Liver (tissue), 9 donors: Measurements from ENCODE around the gene OR8B12. TPM values are rescaled to one million over a fixed set of nuclear protein-coding genes. Genes with fewer than 3 reads are reported as not detected.

Source experiments
- DNase-seq: peaks from one replicate; pipeline ENCODE4 v3.0.0-alpha.2; 2017; ENCODE audit warnings: low spot score
- H3K27ac ChIP-seq, 2 donors: one replicate each; pipeline ENCODE4 v1.7.0; 2013; ENCODE audit warnings: inconsistent platforms in 2 of 2, low read length in 2 of 2, control low read depth in 1 of 2, low read depth in 1 of 2, mild to moderate bottlenecking in 1 of 2
- H3K27me3 ChIP-seq, 4 donors: one replicate each; pipeline versions ENCODE4 v1.6.1 to v1.7.0; 2013; ENCODE audit warnings: low read length in 3 of 4, inconsistent platforms in 1 of 4, mild to moderate bottlenecking in 1 of 4, moderate library complexity in 1 of 4; ENCODE audit not compliant: control insufficient read depth in 4 of 4, insufficient read depth in 4 of 4
- H3K36me3 ChIP-seq, 4 donors: one replicate each; pipeline versions ENCODE4 v1.6.1 to v1.7.0; 2013; ENCODE audit warnings: low read length in 3 of 4, mild to moderate bottlenecking in 3 of 4, low read depth in 1 of 4, moderate library complexity in 1 of 4; ENCODE audit not compliant: control insufficient read depth in 4 of 4, insufficient read depth in 3 of 4
- H3K4me1 ChIP-seq, 4 donors: one replicate each; pipeline versions ENCODE4 v1.6.1 to v1.7.0; 2013; ENCODE audit warnings: low read length in 3 of 4, mild to moderate bottlenecking in 3 of 4, moderate library complexity in 1 of 4; ENCODE audit not compliant: control insufficient read depth in 4 of 4, insufficient read depth in 4 of 4
- H3K4me3 ChIP-seq, 3 donors: one replicate each; pipeline versions ENCODE4 v1.6.1 to v1.7.0; 2013; ENCODE audit warnings: low read length in 3 of 3, control low read depth in 1 of 3, low read depth in 1 of 3, mild to moderate bottlenecking in 1 of 3
- H3K9ac ChIP-seq, 2 donors: one replicate each; pipeline ENCODE4 v1.7.0; 2013; ENCODE audit warnings: low read length in 2 of 2, mild to moderate bottlenecking in 2 of 2, moderate library complexity in 2 of 2, control low read depth in 1 of 2, low read depth in 1 of 2
- H3K9me3 ChIP-seq, 4 donors: one replicate each; pipeline versions ENCODE4 v1.6.1 to v1.7.0; 2013; ENCODE audit warnings: low read length in 3 of 4; ENCODE audit not compliant: control insufficient read depth in 4 of 4
- ATF3 ChIP-seq: IDR thresholded peaks from 2 replicates; pipeline ENCODE4 v1.6.1; 2016; ENCODE audit warnings: antibody characterized with exemption
- CTCF ChIP-seq: fragments of 150-350 bp; IDR thresholded peaks from 2 replicates; pipeline ENCODE4 v1.5.1; 2017; ENCODE audit warnings: improper control_type of control experiment, low read depth, low read length; ENCODE audit not compliant: missing input control
- EGR1 ChIP-seq, 2 donors: IDR thresholded peaks; 2 replicates each; pipeline ENCODE4 v1.6.1; 2016 to 2018; ENCODE audit warnings: antibody characterized with exemption in 2 of 2, low read depth in 2 of 2
- FOXA1 ChIP-seq: IDR thresholded peaks from 2 replicates; pipeline ENCODE4 v1.6.1; 2016; ENCODE audit warnings: antibody characterized with exemption
- FOXA2 ChIP-seq: IDR thresholded peaks from 2 replicates; pipeline ENCODE4 v1.6.1; 2016; ENCODE audit warnings: antibody characterized with exemption
- GABPA ChIP-seq, 2 donors: IDR thresholded peaks in 1 of 2; conservative IDR thresholded peaks in 1 of 2; 2 replicates each; pipeline ENCODE4 v1.6.1; 2016; ENCODE audit warnings: antibody characterized with exemption in 2 of 2, mild to moderate bottlenecking in 1 of 2, moderate library complexity in 1 of 2
- HNF4A ChIP-seq, 2 donors: conservative IDR thresholded peaks; 2 replicates each; pipeline ENCODE4 v1.6.1; 2016; ENCODE audit warnings: antibody characterized with exemption in 2 of 2, mild to moderate bottlenecking in 2 of 2
- HNF4G ChIP-seq: IDR thresholded peaks from 2 replicates; pipeline ENCODE4 v1.6.1; 2016; ENCODE audit warnings: antibody characterized with exemption
- JUND ChIP-seq, 2 donors: IDR thresholded peaks; 2 replicates each; pipeline ENCODE4 v1.6.1; 2016; ENCODE audit warnings: antibody characterized with exemption in 2 of 2
- MAX ChIP-seq: IDR thresholded peaks from 2 replicates; pipeline ENCODE4 v1.6.1; 2016; ENCODE audit warnings: antibody characterized with exemption
- NR2F2 ChIP-seq: IDR thresholded peaks from 2 replicates; pipeline ENCODE4 v1.6.1; 2016; ENCODE audit warnings: antibody characterized with exemption
- RAD21 ChIP-seq, 2 donors: IDR thresholded peaks; 2 replicates each; pipeline ENCODE4 v1.6.1; 2016; ENCODE audit warnings: antibody characterized with exemption in 2 of 2, mild to moderate bottlenecking in 2 of 2
- REST ChIP-seq: IDR thresholded peaks from 2 replicates; pipeline ENCODE4 v1.6.1; 2016; ENCODE audit warnings: antibody characterized with exemption, mild to moderate bottlenecking
- RXRA ChIP-seq, 2 donors: IDR thresholded peaks; 2 replicates each; pipeline ENCODE4 v1.6.1; 2017 to 2018; ENCODE audit warnings: antibody characterized with exemption in 2 of 2, mild to moderate bottlenecking in 1 of 2
- SP1 ChIP-seq: IDR thresholded peaks from 2 replicates; pipeline ENCODE4 v1.6.1; 2018; ENCODE audit warnings: antibody characterized with exemption, mild to moderate bottlenecking
- TAF1 ChIP-seq: conservative IDR thresholded peaks from 2 replicates; pipeline ENCODE4 v1.6.1; 2016; ENCODE audit warnings: antibody characterized with exemption, mild to moderate bottlenecking
- YY1 ChIP-seq: IDR thresholded peaks from 2 replicates; pipeline ENCODE4 v1.6.1; 2016; ENCODE audit warnings: antibody characterized with exemption, mild to moderate bottlenecking
- ZBTB33 ChIP-seq: IDR thresholded peaks from 2 replicates; pipeline ENCODE4 v1.6.1; 2016; ENCODE audit warnings: antibody characterized with exemption
- WGBS: extraction: QIAGEN DNeasy Blood & Tissue Kit; methylation state at CpG from one replicate; pipeline ENCODE4 v1.1.7; 2013; 5-methylcytosine and 5-hydroxymethylcytosine counted together
- polyA plus RNA-seq, 2 donors: library from polyadenylated mRNA; stranded (reverse) in 1 of 2; unstranded in 1 of 2; fragments of 200-250 nt in 1 of 2; fragments of >200 nt in 1 of 2; fragmentation: Nextera tagmentation in 1 of 2; extraction: Ambion mirVana in 1 of 2; gene quantifications; one replicate each; pipeline versions ENCODE4 v1.2.1 to v1.2.3, GENCODE V29; 2013 to 2015
- total RNA-seq, 2 donors: library from RNA; depleted of rRNA; stranded (reverse); fragments of >200 nt; gene quantifications; one replicate each; pipeline ENCODE4 v1.2.3, GENCODE V29; 2014
- donor health status: healthy.
- donor health status: healthy.
- donor health status: healthy.
- donor health status: healthy.
- donor health status: healthy.

Gene OR8B12
- total and polyA plus RNA-seq, 4 donors = not detected

GRCh38 chr11:124570160-124570559, 26.7 kb upstream of the OR8B12 start:
- Histone ChIP-seq H3K27me3 (peaks cover 0 to 3% (median 0%) of the 10 kb centered on the region in 4 donors), H3K4me1 (no peaks in the 10 kb centered on the region), H3K27ac (no peak overlapping the region), H3K4me3 (no peak overlapping the region), H3K9ac (no peak overlapping the region), H3K36me3 (no peaks in the 10 kb centered on the region), H3K9me3 (peaks cover 0 to 6% (median 0%) of the 10 kb centered on the region in 4 donors)
- no peak for DNase-seq
- no peak for TF ChIP-seq REST
- TF ChIP-seq YY1 = no peak
- no peak for TF ChIP-seq JUND (IDR thresholded peaks at IDR 0.05)
- TF ChIP-seq ZBTB33 = no peak
- no peak for TF ChIP-seq NR2F2
- TF ChIP-seq SP1 = no peak
- no peak for TF ChIP-seq ATF3
- no peak for TF ChIP-seq HNF4G
- TF ChIP-seq HNF4A (conservative IDR thresholded peaks at IDR 0.05) = no peak
- no peak for TF ChIP-seq FOXA1
- no peak for TF ChIP-seq RAD21 (IDR thresholded peaks at IDR 0.05)
- TF ChIP-seq EGR1 (IDR thresholded peaks at IDR 0.05; ENCODE audit: low read depth in 2 of 2) = no peak
- no peak for TF ChIP-seq TAF1
- WGBS = 74% methylated on average over 7 of the region's 7 CpGs

- 37% methylated on average over 4 of the region's 4 CpGs for WGBS
- H3K36me3 ChIP-seq = no peaks in the 10 kb centered on the region
- H3K9ac ChIP-seq = no peak within 1 kb of the TSS
- no peak for DNase-seq
- H3K27ac ChIP-seq = no peak within 1 kb of the TSS
- peaks cover 0 to 3% (median 0%) of the 10 kb centered on the region in 4 donors for H3K27me3 ChIP-seq
- H3K9me3 ChIP-seq = peaks cover 0 to 6% (median 0%) of the 10 kb centered on the region in 4 donors
- H3K4me1 ChIP-seq = no peaks in the 10 kb centered on the region
- H3K4me3 ChIP-seq = no peak within 1 kb of the TSS
- TF ChIP-seq REST (no peak), ATF3 (no peak), GABPA (IDR thresholded peaks at IDR 0.05 in 1 of 2, conservative IDR thresholded peaks at IDR 0.05 in 1 of 2) (no peak), CTCF (no peak), HNF4A (conservative IDR thresholded peaks at IDR 0.05) (no peak), MAX (no peak), TAF1 (no peak), EGR1 (IDR thresholded peaks at IDR 0.05; ENCODE audit: low read depth in 2 of 2) (no peak), FOXA2 (no peak), RXRA (IDR thresholded peaks at IDR 0.05) (no peak), FOXA1 (no peak), SP1 (no peak), HNF4G (no peak), YY1 (no peak), ZBTB33 (no peak), JUND (IDR thresholded peaks at IDR 0.05) (no peak)
Observed at GRCh38 chr11:124569697-124570096, 26.2 kb upstream of the OR8B12 start, which contains the start of gene OR8A1. Gene OR8A1, plus strand, starts transcription at chr11:124569997. Its CDS starts 123 bp downstream, at chr11:124570120.
